Smooth muscle cell (in vitro differentiated cells): ENCODE measurements around the gene NELFCD. TPM values are rescaled to one million over a fixed set of nuclear protein-coding genes. Genes with fewer than 3 reads are reported as not detected.
"Not testable (repeated sequence)": the region's sequence is repeated elsewhere in the genome, so short reads cannot be mapped to it uniquely, and the experiment has no call there.

ENCODE experiments used
- DNase-seq: peaks from one replicate; lab custom pipeline; 2025; ENCODE audit not compliant: unreplicated experiment; lab: John Stamatoyannopoulos, UW
- H2AFZ ChIP-seq: fragments of 200-600 bp; sonication (generic); 2 replicates; pipeline ENCODE4 v1.6.0; 2016; ENCODE audit warnings: antibody characterized with exemption, low read depth, mild to moderate bottlenecking
- H3F3A ChIP-seq: fragments of 200-600 bp; sonication (generic); 2 replicates; pipeline ENCODE4 v1.6.0; 2017; ENCODE audit warnings: antibody characterized with exemption, low read depth
- H3K27ac ChIP-seq: fragments of 200-600 bp; sonication (generic); 2 replicates; pipeline ENCODE4 v1.5.1; 2016; ENCODE audit warnings: low read depth, mild to moderate bottlenecking
- H3K27me3 ChIP-seq: fragments of 200-600 bp; sonication (generic); 2 replicates; pipeline ENCODE4 v1.6.1; 2016; ENCODE audit warnings: low read depth, mild to moderate bottlenecking
- H3K36me3 ChIP-seq: fragments of 200-600 bp; sonication (generic); 2 replicates; pipeline ENCODE4 v1.5.1; 2016; ENCODE audit warnings: low read depth
- H3K4me1 ChIP-seq: fragments of 200-600 bp; sonication (generic); 2 replicates; pipeline ENCODE4 v1.5.1; 2016; ENCODE audit warnings: low read depth
- H3K4me2 ChIP-seq: fragments of 200-600 bp; sonication (generic); 2 replicates; pipeline ENCODE4 v1.6.0; 2016; ENCODE audit warnings: mild to moderate bottlenecking
- H3K4me3 ChIP-seq: fragments of 200-600 bp; sonication (generic); 2 replicates; pipeline ENCODE4 v1.5.1; 2016; ENCODE audit warnings: mild to moderate bottlenecking
- H3K79me2 ChIP-seq: fragments of 200-600 bp; sonication (generic); 2 replicates; pipeline ENCODE4 v1.6.0; 2016; ENCODE audit warnings: low read depth, mild to moderate bottlenecking
- H3K9ac ChIP-seq: fragments of 200-600 bp; sonication (generic); 2 replicates; pipeline ENCODE4 v1.6.0; 2016; ENCODE audit warnings: low read depth
- H3K9me3 ChIP-seq: fragments of 200-600 bp; sonication (generic); replicated peaks from 2 replicates; pipeline ENCODE4 v1.5.1; 2016; ENCODE audit warnings: low read depth
- H4K20me1 ChIP-seq: fragments of 200-600 bp; sonication (generic); 2 replicates; pipeline ENCODE4 v1.6.0; 2016; ENCODE audit warnings: low read depth
- WGBS: methylation state at CpG from one replicate; pipeline ENCODE4 v1.1.7; 2016; ENCODE audit warnings: low lambda C conversion rate; 5-methylcytosine and 5-hydroxymethylcytosine counted together
- polyA plus RNA-seq: library from polyadenylated mRNA; unstranded; fragments of >200 nt; fragmentation: Nextera tagmentation; extraction: Ambion mirVana; gene quantifications from 2 replicates; pipeline ENCODE4 v1.2.1, GENCODE V29; 2016
- total RNA-seq: library from RNA; depleted of rRNA; stranded (reverse); fragments of >200 nt; gene quantifications from 2 replicates; pipeline ENCODE4 v1.2.3, GENCODE V29; 2014
- TF ChIP-seq, protein P1 (sequence below): fragments of 200-600 bp; sonication (generic); IDR thresholded peaks from 2 replicates; pipeline ENCODE4 v1.5.1; 2017; ENCODE audit warnings: borderline replicate concordance, mild to moderate bottlenecking, antibody characterized with exemption; ENCODE audit not compliant: insufficient read depth, poor library complexity, severe bottlenecking

NELFCD gene
- total and polyA plus RNA-seq, 2 experiments from 2014 or later, result 25.4 to 40.3 TPM

DNA sequence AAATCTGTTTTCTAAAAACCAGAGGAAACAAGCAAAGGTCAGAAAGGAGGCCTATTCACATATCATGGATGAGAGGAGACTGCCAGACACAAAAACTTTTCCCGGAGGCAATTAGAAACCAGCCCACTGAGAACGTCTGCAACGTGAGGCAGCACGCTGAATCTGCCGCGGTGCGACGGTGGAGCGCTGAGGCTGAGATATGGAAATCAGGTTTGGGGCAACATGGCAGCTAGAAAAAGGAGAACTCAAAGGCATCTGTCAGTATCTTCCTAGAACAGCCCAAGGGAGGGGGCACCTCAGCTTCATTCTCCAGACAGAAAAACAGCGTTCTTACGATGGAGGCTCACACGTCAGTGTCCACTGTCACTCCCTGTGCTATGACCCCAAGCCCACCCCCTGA lies 56.3 kb downstream of the NELFCD start:
- TF ChIP-seq, protein P1, sequence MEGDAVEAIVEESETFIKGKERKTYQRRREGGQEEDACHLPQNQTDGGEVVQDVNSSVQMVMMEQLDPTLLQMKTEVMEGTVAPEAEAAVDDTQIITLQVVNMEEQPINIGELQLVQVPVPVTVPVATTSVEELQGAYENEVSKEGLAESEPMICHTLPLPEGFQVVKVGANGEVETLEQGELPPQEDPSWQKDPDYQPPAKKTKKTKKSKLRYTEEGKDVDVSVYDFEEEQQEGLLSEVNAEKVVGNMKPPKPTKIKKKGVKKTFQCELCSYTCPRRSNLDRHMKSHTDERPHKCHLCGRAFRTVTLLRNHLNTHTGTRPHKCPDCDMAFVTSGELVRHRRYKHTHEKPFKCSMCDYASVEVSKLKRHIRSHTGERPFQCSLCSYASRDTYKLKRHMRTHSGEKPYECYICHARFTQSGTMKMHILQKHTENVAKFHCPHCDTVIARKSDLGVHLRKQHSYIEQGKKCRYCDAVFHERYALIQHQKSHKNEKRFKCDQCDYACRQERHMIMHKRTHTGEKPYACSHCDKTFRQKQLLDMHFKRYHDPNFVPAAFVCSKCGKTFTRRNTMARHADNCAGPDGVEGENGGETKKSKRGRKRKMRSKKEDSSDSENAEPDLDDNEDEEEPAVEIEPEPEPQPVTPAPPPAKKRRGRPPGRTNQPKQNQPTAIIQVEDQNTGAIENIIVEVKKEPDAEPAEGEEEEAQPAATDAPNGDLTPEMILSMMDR, result no peak
- Histone ChIP-seq H3K4me3 (no peak overlapping the region), H3K9ac (no peak overlapping the region), H3F3A (peaks cover 19% of the 10 kb centered on the region), H4K20me1 (no peaks in the 10 kb centered on the region), H3K9me3 (no peaks in the 10 kb centered on the region), H3K27me3 (no peaks in the 10 kb centered on the region), H2AFZ (no peak overlapping the region), H3K36me3 (peaks cover 21% of the 10 kb centered on the region), H3K27ac (no peak overlapping the region), H3K4me2 (no peak overlapping the region), H3K79me2 (peaks cover 51% of the 10 kb centered on the region), H3K4me1 (peaks cover 8% of the 10 kb centered on the region)
- WGBS, result 97% methylated on average over 12 of the region's 12 CpGs
- no peak for DNase-seq

DNA sequence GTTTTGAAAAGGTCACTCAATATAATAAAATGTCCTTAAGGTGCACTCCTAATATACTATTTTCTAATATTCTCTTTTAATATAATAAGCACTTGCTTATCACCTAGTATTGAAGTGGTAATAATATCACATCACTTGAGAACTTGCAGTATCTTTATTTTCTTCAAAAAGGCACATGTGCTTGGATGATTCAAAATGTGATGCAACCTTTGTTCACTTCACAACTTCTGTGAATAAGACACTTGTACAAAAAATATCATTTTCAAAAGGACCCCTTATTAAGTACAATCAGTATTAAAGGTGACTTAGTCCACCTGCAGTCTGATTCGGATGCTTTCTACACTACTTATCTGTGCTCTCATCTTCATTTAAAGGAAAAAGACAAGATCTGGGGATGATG lies 58.2 kb downstream of the NELFCD start:
- TF ChIP-seq, protein P1, result no peak
- Histone ChIP-seq H3K4me1 (no peaks in the 10 kb centered on the region), H3K27me3 (no peaks in the 10 kb centered on the region), H3K9ac (no peak overlapping the region), H2AFZ (no peak overlapping the region), H3F3A (peaks cover 6% of the 10 kb centered on the region), H3K9me3 (no peaks in the 10 kb centered on the region), H4K20me1 (no peaks in the 10 kb centered on the region), H3K79me2 (peaks cover 53% of the 10 kb centered on the region), H3K4me2 (no peak overlapping the region), H3K4me3 (no peak overlapping the region), H3K27ac (no peak overlapping the region), H3K36me3 (peaks cover 21% of the 10 kb centered on the region)
- 81% methylated on average over 1 of the region's 1 CpG for WGBS
- no peak for DNase-seq

DNA sequence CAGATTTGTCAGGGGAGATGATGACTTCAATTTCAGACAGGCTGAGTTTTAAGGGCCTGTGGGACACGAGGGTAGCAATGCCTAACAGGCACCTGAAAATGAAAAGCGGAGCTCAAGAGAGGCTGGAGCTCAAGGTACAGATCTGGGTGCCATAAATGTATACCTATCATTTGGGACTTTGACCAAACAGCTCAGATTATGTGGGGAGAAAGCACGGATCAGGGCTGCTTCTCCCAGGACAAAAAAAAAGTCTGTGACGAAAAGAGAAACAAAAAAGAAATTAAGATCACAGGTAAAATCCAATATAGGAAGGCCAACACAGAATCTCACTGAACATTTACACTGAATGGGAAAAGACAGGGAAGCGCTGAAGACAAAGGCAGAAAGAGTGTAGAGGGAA lies 59.6 kb downstream of the NELFCD start:
- TF ChIP-seq, protein P1, result no peak
- no peak for DNase-seq
- Histone ChIP-seq H3K9me3 (no peaks in the 10 kb centered on the region), H2AFZ (no peak overlapping the region), H4K20me1 (no peaks in the 10 kb centered on the region), H3K4me1 (no peaks in the 10 kb centered on the region), H3K4me3 (peak overlapping the region; percentile 4), H3K9ac (no peak overlapping the region), H3K27ac (no peak overlapping the region), H3K79me2 (peaks cover 53% of the 10 kb centered on the region), H3K36me3 (peaks cover 19% of the 10 kb centered on the region), H3K4me2 (no peak overlapping the region), H3F3A (peaks cover 3% of the 10 kb centered on the region), H3K27me3 (no peaks in the 10 kb centered on the region)
- 99% methylated on average over 5 of the region's 5 CpGs for WGBS

DNA sequence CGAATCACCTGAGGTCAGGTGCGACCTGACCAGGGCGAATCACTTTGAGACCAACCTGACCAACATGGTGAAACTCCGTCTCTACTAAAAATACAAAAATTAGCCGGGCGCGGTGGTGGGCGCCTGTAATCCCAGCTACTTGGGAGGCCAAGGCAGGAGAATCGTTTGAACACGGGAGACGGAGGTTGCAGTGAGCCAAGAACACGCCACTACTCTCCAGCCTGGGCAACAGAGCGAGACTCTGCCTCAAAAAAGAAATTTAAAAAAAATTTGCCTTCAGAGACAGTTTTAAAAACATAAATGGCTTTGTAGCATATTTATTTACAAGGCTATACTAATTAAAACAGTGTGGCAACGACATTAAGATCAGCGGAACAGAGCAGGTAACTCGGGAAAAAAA lies 60.4 kb downstream of the NELFCD start:
- H4K20me1 ChIP-seq, H3F3A ChIP-seq, DNase-seq, H3K4me1 ChIP-seq, H3K9me3 ChIP-seq, H3K27me3 ChIP-seq: not testable (repeated sequence)
- Histone ChIP-seq H3K9ac (peak overlapping the region; percentile 73), H2AFZ (peak overlapping the region; percentile 99), H3K27ac (peak overlapping the region; percentile 17), H3K36me3 (peaks cover 13% of the 10 kb centered on the region), H3K4me2 (peak overlapping the region; percentile 93), H3K79me2 (peaks cover 53% of the 10 kb centered on the region), H3K4me3 (peak overlapping the region; percentile 77)
- 96% methylated on average over 16 of the region's 16 CpGs for WGBS
